Heart left ventricle (tissue), 16 donors: ENCODE data around the gene DNAJC27. TPM values are rescaled to one million over a fixed set of nuclear protein-coding genes. Genes with fewer than 3 reads are reported as not detected.

Experiments used
- ATAC-seq, 4 donors: fragments of 200-7000 bp; cut with Tn5 transposase; one replicate each; pipeline ENCODE4 v1.9.1; 2020 to 2022; ENCODE audit warnings: moderate library complexity in 4 of 4, mild to moderate bottlenecking in 3 of 4, moderate number of reproducible peaks in 1 of 4
- DNase-seq, 5 donors: peaks; one replicate each; pipeline ENCODE4 v3.0.0-alpha.2; 2020
- H3K27ac ChIP-seq, 12 donors: fragments of 200-600 bp; sonication (generic) in 4 of 12; one replicate each; pipeline versions ENCODE4 v1.5.0 to v1.8.0; 2016 to 2022; ENCODE audit warnings: mild to moderate bottlenecking in 2 of 12
- H3K27me3 ChIP-seq, 9 donors: fragments of 200-600 bp; sonication (generic) in 2 of 9; one replicate each; pipeline versions ENCODE4 v1.5.1 to v1.8.0; 2016 to 2022; ENCODE audit warnings: mild to moderate bottlenecking in 3 of 9
- H3K36me3 ChIP-seq, 9 donors: fragments of 200-600 bp; sonication (generic) in 2 of 9; one replicate each; pipeline versions ENCODE4 v1.5.0 to v1.8.0; 2018 to 2022; ENCODE audit warnings: mild to moderate bottlenecking in 2 of 9
- H3K4me1 ChIP-seq, 12 donors: fragments of 200-600 bp; sonication (generic) in 4 of 12; one replicate each; pipeline versions ENCODE4 v1.5.0 to v1.8.0; 2016 to 2022; ENCODE audit warnings: mild to moderate bottlenecking in 3 of 12
- H3K4me3 ChIP-seq, 12 donors: fragments of 200-600 bp; sonication (generic) in 4 of 12; one replicate each; pipeline versions ENCODE4 v1.5.0 to v1.8.0; 2017 to 2022; ENCODE audit warnings: mild to moderate bottlenecking in 9 of 12, moderate library complexity in 4 of 12
- H3K9me3 ChIP-seq, 12 donors: fragments of 200-600 bp; sonication (generic) in 4 of 12; one replicate each; pipeline versions ENCODE4 v1.5.0 to v1.8.0; 2016 to 2022; ENCODE audit warnings: mild to moderate bottlenecking in 1 of 12
- POLR2A ChIP-seq, 2 donors: fragments of 450-650 bp; IDR thresholded peaks; one replicate each; pipeline ENCODE4 v1.6.1; 2017; ENCODE audit warnings: antibody characterized with exemption in 2 of 2, mild to moderate bottlenecking in 2 of 2, moderate library complexity in 2 of 2
- WGBS, 4 donors: extraction: QIAGEN DNeasy Blood & Tissue Kit in 2 of 4; methylation state at CpG; one replicate each; pipeline versions ENCODE4 v1.1.5 to v1.1.7; 2013 to 2018; 5-methylcytosine and 5-hydroxymethylcytosine counted together
- intact Hi-C, 10 donors: fragments of 100-400 bp; cut with DNase I; formaldehyde crosslinking; loops; one replicate each; pipeline versions ENCODE4 v1.11.1 to v1.14.2; 2022
- polyA plus RNA-seq, 2 donors: library from polyadenylated mRNA; stranded (reverse); fragments of 200-250 nt; gene quantifications; one replicate each; pipeline ENCODE4 v1.2.3, GENCODE V29; 2013
- total RNA-seq, 9 donors: library from RNA; depleted of rRNA in 2 of 9; stranded (reverse); fragments of >200 nt in 2 of 9; fragmentation: NEBNext Ultra II Directional in 3 of 9; extraction: Animal tissue kit (Norgen Biotek cat#: 25700) in 3 of 9; gene quantifications; one replicate each; pipeline versions ENCODE4 v1.1.0 to v1.2.4, GENCODE V29; 2016 to 2023
- TF ChIP-seq, protein P1 (sequence below), 12 donors: fragments of 200-600 bp; sonication (generic) in 4 of 12; IDR thresholded peaks; one replicate each; pipeline versions ENCODE4 v1.5.0 to v1.8.0; 2018 to 2022; ENCODE audit warnings: antibody characterized with exemption in 12 of 12, mild to moderate bottlenecking in 5 of 12
- donor health status: ischemic (EF 13 %, LVEDD 7.1; RV severe dilation, severe dysfunction).
- donor health status: healthy with polysubstance abuse.
- donor health status: DM: no; HTN: yes; CAD: no.
- donor health status: DM: no; HTN: no; CAD: no.
- donor health status: ischemic (EF 25% LVEDD 6.9; RV normal size, moderate dysfunction).
- donor health status: ischemic (EF 25% LVEDD 5.7; RV mildly dilated, moderate dysfunction).
- donor health status: healthy.
- donor health status: DM: yes; HTN: yes; CAD: no.
- donor health status: ischemic (EF 35%, LVEDD 5.7; RV mildly dilated, moderate dysfunction).
- donor health status: nonischemic (EF 11% LVEDD 7.7; RV severe dilation, severe dysfunction).
- donor health status: DM: yes; HTN: yes; CAD: no.
- donor health status: PGD.
- donor health status: ischemic (EF 29% LVEDD 5.4; RV normal size, mild dysfunction).
- donor health status: nonischemic (EF 23%, LVEDD 6.1; RV moderate dilation, normal function).

The DNAJC27 gene
- total and polyA plus RNA-seq, 11 donors = 4.3 to 13.6 (median 8.7) TPM

DNA sequence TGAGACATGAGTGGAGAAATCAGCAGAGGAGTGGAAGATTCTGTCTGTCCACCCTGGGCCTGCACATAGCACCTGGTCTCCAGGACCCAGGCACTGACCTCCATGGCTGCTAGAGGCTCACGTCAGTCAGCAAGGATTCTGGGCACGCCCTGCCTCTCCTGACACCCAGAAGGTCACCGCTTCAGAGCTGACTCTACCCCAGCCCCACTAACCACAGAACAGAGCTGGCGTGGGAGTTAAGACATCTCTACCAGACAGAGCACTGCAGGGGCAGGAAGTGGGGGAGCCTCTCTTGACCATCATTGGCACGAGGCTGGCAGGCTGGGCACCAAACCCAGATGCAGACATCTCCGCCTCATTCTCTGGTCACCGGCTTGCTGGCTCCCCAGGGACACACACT lies 54.7 kb downstream of the DNAJC27 start:
- intact Hi-C loops = no loop called here
- Histone ChIP-seq H3K4me3 (peak overlapping the region in 9 of 12 donors; percentile 50 to 88 (median 65)), H3K4me1 (peaks cover 0 to 29% (median 5%) of the 10 kb centered on the region in 12 donors), H3K27ac (peak overlapping the region in 6 of 12 donors; percentile 4 to 80 (median 42)), H3K27me3 (no peaks in the 10 kb centered on the region), H3K36me3 (peaks cover 0 to 3% (median 0%) of the 10 kb centered on the region in 9 donors), H3K9me3 (no peaks in the 10 kb centered on the region)
- TF ChIP-seq, protein P1, sequence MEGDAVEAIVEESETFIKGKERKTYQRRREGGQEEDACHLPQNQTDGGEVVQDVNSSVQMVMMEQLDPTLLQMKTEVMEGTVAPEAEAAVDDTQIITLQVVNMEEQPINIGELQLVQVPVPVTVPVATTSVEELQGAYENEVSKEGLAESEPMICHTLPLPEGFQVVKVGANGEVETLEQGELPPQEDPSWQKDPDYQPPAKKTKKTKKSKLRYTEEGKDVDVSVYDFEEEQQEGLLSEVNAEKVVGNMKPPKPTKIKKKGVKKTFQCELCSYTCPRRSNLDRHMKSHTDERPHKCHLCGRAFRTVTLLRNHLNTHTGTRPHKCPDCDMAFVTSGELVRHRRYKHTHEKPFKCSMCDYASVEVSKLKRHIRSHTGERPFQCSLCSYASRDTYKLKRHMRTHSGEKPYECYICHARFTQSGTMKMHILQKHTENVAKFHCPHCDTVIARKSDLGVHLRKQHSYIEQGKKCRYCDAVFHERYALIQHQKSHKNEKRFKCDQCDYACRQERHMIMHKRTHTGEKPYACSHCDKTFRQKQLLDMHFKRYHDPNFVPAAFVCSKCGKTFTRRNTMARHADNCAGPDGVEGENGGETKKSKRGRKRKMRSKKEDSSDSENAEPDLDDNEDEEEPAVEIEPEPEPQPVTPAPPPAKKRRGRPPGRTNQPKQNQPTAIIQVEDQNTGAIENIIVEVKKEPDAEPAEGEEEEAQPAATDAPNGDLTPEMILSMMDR (IDR thresholded peaks at IDR 0.05) = no peak
- TF ChIP-seq POLR2A (IDR thresholded peaks at IDR 0.05) = no peak
- ATAC-seq = no peak
- DNase-seq = no peak
- WGBS, 4 donors = 84 to 91% (median 88%) methylated on average over 7 of the region's 7 CpGs

DNA sequence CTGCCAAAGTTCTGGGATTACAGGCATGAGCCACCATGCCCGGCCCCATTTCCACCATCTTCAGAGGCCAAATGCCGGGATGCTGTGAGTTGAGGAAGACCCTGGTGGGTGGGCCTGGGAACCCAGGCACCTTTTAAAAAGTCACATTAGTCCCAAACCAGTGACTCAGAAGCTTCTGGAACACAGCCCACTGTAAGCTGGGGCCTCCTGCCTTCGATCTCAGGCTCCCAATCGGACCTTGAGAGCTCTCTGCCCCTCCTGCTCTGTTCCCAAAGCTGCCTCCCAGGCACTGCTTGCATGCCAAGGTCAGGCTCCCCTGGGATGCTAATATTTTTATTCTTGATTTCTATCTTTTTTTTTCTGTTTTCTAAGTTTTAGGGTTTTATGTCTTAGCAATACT lies 56.0 kb downstream of the DNAJC27 start:
- Histone ChIP-seq H3K9me3 (no peaks in the 10 kb centered on the region), H3K4me1 (peaks cover 0 to 29% (median 5%) of the 10 kb centered on the region in 12 donors), H3K36me3 (peaks cover 0 to 3% (median 0%) of the 10 kb centered on the region in 9 donors), H3K27ac (peak overlapping the region in 6 of 12 donors; percentile 13 to 76 (median 34)), H3K4me3 (peak overlapping the region in 3 of 12 donors; percentile 6 to 17 (median 16)), H3K27me3 (no peaks in the 10 kb centered on the region)
- ATAC-seq = peak in 1 of 4 donors; percentile 35
- no peak for TF ChIP-seq POLR2A (IDR thresholded peaks at IDR 0.05)
- TF ChIP-seq, protein P1 (IDR thresholded peaks at IDR 0.05) = no peak
- DNase-seq = peak in 2 of 5 donors; percentile 50 to 59
- intact Hi-C loops = no loop called here
- WGBS, 4 donors = 65 to 85% (median 72%) methylated on average over 3 to 4 of the region's 4 CpGs

DNA sequence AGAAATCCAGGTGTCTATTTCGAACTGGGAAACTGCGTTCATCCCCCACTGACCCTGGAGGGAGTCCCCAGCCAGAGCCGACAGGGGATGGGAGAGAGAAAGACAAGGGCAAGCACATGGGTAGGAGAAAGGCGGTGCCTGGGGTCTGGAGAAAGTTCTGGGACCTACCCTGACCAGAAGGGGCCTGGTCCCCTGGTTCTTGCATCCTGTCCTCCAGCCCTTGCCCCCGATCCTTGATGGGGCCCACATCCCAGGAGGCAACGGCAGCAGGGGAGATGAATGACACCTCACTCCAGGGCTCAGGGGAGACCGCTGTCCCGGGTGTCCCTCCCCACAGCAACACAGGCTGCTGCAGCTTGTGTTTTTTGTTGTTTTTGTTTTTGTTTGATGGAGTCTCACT lies 56.6 kb downstream of the DNAJC27 start:
- intact Hi-C loops = no loop called here
- Histone ChIP-seq H3K9me3 (peaks cover 0 to 4% (median under 1%) of the 10 kb centered on the region in 12 donors), H3K27me3 (no peaks in the 10 kb centered on the region), H3K4me3 (peak overlapping the region in 2 of 12 donors; percentile 6 to 16), H3K36me3 (peaks cover 0 to 3% (median 0%) of the 10 kb centered on the region in 9 donors), H3K4me1 (peaks cover 0 to 29% (median 2%) of the 10 kb centered on the region in 12 donors), H3K27ac (peak overlapping the region in 5 of 12 donors; percentile 13 to 76 (median 43))
- ATAC-seq = no peak
- no peak for TF ChIP-seq POLR2A (IDR thresholded peaks at IDR 0.05)
- TF ChIP-seq, protein P1 (IDR thresholded peaks at IDR 0.05) = no peak
- 86 to 94% (median 87%) methylated on average over 8 of the region's 8 CpGs for WGBS, 4 donors
- no peak for DNase-seq

DNA sequence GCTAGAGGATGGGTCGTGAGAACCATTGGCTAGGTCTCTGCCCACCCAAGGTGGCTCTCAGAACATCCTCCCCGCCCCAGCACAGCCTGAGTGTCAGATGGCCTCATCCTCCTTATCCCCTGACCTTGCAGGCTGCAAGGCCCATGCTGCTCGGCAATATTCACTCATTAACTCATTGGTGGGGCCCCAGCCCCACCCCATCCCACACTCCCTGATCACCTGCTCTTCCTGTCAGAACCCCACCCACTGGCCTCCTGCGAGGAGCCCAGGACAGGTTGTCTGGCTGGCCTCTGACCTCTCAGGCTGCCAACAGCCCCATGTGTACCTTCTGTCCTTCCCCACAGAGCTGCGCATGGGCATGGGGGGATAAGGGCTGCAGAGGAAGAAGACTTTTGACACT lies 57.0 kb downstream of the DNAJC27 start:
- Histone ChIP-seq H3K27me3 (no peaks in the 10 kb centered on the region), H3K4me1 (peaks cover 0 to 29% (median 2%) of the 10 kb centered on the region in 12 donors), H3K27ac (peak overlapping the region in 1 of 12 donors; percentile 76), H3K9me3 (peaks cover 0 to 9% (median 2%) of the 10 kb centered on the region in 12 donors), H3K4me3 (peak overlapping the region in 1 of 12 donors; percentile 16), H3K36me3 (peaks cover 0 to 3% (median 0%) of the 10 kb centered on the region in 9 donors)
- ATAC-seq = no peak
- 80 to 88% (median 84%) methylated on average over 5 of the region's 5 CpGs for WGBS, 4 donors
- no peak for DNase-seq
- intact Hi-C loops = no loop called here
- TF ChIP-seq POLR2A (IDR thresholded peaks at IDR 0.05) = no peak
- TF ChIP-seq, protein P1 (IDR thresholded peaks at IDR 0.05) = no peak
